Measurements from ENCODE around the gene TAPT1.
"Not testable (repeated sequence)": the region's sequence is repeated elsewhere in the genome, so short reads cannot be mapped to it uniquely, and the experiment has no call there.

Gene TAPT1

DNA sequence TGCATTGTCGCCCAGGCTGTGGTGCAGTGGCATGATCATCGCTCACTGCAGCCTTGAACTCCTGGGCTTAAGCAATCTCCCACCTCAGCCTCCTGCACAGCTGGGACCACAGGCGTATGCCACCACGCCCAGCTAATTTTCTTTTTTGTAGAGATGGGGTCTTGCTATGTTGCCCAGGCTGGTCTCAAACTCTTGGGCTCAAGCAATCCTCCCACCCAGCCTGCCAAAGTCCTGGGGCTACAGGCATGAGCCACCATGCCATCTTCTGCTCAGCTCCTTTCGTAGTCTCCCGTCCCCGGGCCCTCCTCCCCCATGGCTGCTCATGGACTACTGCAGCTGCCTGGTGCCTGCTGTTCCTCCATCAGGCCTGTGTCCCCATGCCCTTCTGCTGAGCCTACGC, 58.1 kb downstream of the TAPT1 start:
- DNase-seq = no peak

GRCh38 chr4:16165931-16166330, 60.3 kb downstream of the TAPT1 start:
- no peak for DNase-seq

- no peak for DNase-seq
Observed at GRCh38 chr4:16162891-16163290, 63.4 kb downstream of the TAPT1 start.

DNA sequence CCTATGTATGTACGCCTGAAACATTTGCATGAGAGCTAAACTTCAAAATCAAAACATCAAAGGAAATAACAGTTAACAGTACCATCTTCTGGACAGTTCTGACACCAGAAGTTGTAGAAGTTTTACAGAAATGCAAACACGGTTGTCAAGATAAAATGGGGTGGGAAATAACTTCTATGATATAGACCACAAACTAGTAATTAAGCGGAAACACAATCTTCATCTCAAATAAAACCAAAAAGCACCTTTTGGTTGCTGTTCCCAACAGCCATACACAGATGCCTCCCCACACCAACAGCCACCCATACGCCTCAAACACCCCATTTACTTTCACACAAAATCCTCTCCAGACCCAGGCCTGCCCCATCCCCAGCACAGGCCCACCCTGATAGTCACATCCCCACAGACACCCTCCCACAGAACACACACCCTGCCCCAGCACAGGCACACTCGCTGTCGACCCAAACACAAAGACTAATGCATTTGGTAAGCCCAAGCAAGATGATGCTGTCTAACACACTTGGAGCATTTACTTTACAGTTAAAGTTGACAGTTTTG, 64.3 kb downstream of the TAPT1 start:
- no peak for DNase-seq

DNA sequence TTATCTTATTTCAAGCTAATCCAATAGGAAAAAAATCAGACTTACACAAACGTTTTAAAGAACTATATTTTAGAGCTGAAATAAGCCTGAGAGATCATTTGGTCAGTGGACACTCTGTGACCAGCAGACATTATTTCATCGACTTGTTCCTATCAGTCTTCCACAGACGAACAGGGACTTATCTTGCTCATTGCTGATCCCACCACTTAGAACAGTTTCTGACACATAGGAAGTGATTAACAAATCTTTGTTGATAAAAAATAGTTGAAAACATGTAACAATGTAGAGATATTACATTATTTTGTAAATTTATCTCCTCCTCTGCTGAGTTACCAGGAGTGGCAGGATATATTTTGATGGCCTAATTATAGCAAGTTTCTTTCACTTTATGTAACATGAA, 65.8 kb downstream of the TAPT1 start:
- DNase-seq = no peak

- no peak for DNase-seq
Observed at GRCh38 chr4:16159286-16159685, 67.0 kb downstream of the TAPT1 start.

DNA sequence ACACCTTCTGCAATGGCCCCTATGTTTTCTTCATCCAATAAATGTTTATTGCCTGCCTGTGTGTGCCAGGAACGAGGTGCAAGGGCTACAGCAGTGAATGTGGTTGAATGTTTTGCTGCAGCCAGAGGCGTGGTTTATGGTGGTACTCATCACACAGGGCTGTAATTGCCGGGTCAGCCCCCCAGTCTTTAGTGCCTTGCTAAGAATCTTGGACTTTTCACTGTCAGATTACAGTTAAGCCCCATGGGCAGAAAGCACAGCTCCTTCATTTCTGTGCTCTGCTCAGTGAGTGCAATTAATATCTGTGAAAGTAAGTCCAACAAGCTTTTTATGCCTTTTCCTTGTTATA, 67.8 kb downstream of the TAPT1 start:
- DNase-seq = no peak

GRCh38 chr4:16157609-16158503, 68.4 kb downstream of the TAPT1 start:
- DNase-seq = no peak

- no peak for DNase-seq
Observed at GRCh38 chr4:16155528-16156169, 70.6 kb downstream of the TAPT1 start.

- DNase-seq = no peak
Observed at GRCh38 chr4:16154451-16154850, 71.8 kb downstream of the TAPT1 start.

GRCh38 chr4:16150716-16151115, 75.6 kb downstream of the TAPT1 start:
- DNase-seq = no peak

GRCh38 chr4:16144913-16145312, 81.4 kb downstream of the TAPT1 start:
- DNase-seq = not testable (repeated sequence)

DNA sequence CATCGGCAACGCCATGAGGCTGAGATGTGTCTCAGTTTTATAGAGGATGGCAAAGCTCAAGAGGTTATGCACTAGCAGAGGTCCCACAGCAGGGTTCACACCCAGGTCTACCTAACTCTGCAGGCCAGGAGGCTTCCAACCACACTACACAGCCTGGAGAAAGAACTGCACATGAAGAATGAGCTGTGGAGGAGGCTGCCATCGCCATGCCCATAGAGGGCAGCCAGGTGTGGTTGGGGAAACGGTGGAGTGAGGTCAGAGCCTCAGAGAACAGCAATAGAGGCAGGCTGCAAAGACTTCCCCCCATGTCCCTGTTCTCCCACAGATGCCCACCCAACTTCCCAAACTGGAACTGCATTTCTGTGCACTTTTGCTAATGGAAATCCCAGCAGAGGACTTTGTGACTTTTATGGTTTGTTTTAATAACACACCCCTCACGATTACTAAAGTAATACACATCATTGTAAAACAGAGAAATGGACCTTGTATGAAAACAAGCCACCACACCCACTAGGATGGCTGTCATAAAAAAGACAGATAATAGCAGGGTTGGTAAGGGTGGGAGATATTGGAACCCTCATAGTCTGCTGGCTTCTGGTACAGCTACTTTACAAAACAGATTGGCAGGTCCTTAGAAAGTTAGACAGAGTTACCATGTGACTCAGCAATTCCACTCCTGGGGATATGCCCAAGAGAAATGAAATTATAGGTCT, 83.5 kb downstream of the TAPT1 start:
- DNase-seq = no peak

DNA sequence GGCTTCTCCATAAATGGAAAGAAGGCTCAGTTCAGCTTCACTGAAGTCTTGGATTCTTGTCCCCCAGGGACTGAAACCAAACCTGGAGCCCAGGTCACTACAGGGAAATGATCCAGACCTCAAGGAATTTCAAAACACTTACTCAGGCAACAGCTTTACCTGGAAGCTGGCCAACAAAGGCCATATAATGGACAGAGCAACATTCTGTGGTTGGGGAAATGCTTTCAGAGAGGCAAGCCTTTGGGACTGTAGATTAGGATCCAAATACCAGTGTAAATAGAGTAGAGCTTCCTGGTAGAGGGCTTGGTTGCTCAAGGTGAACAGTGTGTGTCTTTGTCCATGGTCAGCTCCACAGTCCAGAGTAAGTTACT, 85.4 kb downstream of the TAPT1 start:
- no peak for DNase-seq

DNA sequence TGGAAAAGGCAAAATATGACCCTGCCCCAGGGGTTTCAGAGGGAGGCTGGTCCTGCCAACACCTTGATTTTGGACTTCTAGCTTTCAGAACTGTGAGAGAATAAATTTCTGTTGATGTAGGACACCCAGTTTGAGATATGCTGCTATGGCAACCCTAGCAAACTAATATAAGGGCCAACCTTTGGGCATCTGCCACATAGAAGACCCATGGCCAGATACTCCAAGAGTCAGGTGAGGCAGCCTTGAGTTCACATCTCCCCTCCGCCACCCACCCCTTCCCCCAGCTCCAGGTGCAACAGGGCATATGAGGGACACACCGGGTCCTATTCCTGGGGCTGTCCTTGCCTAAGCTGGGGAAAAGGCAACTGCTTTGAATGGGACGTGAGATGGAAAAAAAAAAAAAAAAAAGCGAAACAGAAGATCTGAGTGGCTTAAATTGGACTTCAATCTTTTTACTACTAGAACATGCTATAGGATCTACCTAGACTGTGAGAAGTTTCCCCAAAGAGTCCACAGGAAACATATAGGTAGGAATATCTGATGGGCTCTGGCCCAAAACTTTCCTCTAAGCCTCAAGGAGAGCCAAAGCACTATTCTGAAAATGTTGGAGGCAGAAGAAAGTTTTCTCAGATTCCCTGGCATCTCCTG, 85.9 kb downstream of the TAPT1 start:
- DNase-seq = no peak

- DNase-seq = no peak
Observed at GRCh38 chr4:16139066-16139945, 87.0 kb downstream of the TAPT1 start.

DNA sequence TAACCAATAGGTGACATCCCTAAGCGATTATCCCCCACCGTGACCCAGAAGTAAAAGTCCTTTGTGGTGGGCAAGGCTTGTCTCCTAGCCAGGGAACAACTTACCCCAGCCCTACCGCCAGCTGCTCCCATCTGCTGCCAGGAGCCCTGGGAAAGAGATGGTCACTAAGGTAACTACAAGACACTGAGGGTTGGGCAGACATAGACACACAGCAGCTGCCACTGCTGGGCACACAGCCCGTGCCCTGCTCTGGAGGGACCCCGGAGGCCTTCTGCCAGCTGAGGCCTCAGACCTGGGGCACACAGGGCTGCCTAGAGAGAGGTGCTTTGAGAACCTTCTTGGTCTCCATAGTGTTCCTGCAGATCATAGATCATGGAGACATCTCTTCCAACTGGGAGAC, 89.4 kb downstream of the TAPT1 start:
- no peak for DNase-seq

DNA sequence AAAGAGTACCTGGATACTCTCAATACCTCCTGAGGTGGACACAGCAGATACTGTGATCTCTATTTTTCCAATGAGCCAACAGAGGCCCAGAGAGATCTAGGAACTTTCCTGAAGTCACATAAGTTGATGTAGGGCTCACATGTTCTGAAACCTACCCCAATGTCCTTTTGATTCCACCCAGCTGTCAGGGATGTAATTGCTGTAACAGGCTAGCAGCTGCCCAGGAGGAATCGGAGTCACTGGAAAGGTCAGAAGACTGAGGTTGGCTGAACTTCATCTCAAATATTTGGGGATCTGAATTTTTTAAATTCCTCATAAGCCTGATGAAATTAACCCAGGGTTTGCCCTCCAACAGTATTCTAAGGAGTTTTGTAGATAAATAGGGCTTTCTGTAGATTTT, 90.0 kb downstream of the TAPT1 start:
- no peak for DNase-seq

DNA sequence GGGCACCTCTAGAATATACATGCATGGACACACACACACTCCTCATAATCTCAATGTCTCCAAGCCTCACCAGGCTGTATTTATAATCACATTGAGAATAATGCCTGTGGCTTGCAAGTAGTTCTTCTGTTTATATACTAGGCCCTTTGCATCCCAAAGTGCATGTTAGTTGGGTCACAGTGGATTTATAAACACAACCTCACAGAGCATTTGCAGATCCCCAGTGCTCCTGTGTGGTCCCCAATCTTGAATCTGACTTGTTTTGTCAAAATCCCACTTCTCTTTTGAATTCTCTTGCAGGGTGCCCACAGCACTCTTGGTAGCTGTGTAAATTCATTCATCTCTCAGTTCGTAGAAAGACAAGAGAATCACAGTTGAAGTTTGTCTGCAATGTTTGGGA, 92.9 kb downstream of the TAPT1 start:
- no peak for DNase-seq

GRCh38 chr4:16131293-16131692, 95.0 kb downstream of the TAPT1 start:
- DNase-seq = no peak

GRCh38 chr4:16129336-16129735, 96.9 kb downstream of the TAPT1 start:
- DNase-seq = no peak

DNA sequence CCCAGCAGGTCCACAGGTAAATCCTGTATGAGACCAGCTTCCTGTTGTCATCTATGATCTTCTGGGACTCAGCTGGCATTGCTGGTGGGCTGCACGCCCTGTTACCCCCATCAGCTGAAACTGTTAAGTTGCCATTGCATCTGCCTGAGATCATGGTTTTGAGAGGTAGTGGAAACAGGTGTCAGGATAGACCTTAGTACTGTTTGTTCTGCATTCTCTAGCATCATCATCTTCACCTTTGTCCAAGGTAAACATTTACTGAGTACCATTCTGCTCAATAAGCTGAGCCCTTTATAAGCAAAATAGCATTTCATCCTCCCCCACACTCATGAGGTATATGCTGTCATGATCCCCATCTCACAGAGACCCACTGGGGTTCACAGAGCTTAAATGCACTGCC, 99.6 kb downstream of the TAPT1 start:
- no peak for DNase-seq

Measured in stimulated activated CD4-positive, alpha-beta T cell treated with anti-CD3 and anti-CD28 coated beads, Interleukin-2, amount 100 ng/mL, for 24 hours (primary cell).